Measurements from ENCODE around the gene SLC5A2. TPM values are rescaled to one million over a fixed set of nuclear protein-coding genes. Genes with fewer than 3 reads are reported as not detected.

SLC5A2 gene
- total RNA-seq, 2 experiments from 2014 or later = not detected

DNA sequence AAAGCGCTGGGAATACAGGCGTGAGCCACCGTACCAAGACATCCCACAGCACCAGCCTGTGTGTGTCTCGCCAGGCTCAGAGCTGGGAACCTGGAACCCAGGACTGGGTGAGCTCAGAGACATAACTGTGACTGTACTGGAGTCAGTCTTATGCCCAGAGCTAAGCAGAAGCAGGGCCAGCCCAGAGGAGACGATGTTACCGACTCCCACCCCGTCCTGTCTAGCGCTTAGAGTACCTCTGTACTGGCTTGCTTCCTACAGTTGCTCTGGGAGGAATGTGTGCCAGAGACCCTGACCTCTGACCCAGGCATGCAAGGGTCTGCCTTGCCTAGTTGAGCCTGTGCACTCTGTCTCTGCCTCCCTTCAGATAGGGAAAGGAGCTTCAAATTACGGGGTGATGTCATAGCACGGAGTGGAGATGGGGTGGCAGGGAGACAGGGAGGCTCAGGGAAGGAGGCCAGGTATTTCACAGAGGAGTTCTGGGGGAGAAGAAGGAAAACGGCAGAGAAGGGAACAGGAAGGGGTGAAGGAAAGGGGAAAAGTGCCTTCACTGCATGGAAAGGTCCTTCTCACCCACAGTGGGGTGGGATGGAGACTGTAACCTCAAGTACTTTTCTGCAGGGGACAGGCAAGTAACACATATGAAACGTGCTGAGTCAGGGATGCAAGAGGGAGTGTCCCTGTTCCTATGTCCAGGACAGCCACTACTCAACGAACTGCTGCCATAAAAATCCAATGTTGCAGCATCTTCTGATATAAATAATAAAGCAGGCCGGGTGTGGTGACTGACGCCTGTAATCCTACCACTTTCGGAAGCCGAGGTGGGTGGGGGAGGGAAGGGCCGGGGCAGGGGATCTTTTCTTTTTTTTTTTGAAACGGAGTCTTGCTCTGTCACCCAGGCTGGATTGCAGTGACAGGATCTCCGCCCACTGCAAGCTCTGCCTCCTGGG lies 29.4 kb upstream of the SLC5A2 start:
- Mint-ChIP-seq H3K4me1 (peaks cover 49% of the 10 kb centered on the region), H3K27ac (no peak overlapping the region), H3K27me3 (no peaks in the 10 kb centered on the region), H3K9me3 (ENCODE audit: low read depth) (no peaks in the 10 kb centered on the region), H3K36me3 (peaks cover 19% of the 10 kb centered on the region), H3K4me3 (no peak overlapping the region)
- no peak for DNase-seq
- no peak for ATAC-seq
- CTCF ChIA-PET = interaction anchor here (1.2 to 1.3 kb wide), 2 partner anchors 11 to 55 kb away, joined by 3 to 5 read pairs; partner anchors contain the start of gene ZNF843

DNA sequence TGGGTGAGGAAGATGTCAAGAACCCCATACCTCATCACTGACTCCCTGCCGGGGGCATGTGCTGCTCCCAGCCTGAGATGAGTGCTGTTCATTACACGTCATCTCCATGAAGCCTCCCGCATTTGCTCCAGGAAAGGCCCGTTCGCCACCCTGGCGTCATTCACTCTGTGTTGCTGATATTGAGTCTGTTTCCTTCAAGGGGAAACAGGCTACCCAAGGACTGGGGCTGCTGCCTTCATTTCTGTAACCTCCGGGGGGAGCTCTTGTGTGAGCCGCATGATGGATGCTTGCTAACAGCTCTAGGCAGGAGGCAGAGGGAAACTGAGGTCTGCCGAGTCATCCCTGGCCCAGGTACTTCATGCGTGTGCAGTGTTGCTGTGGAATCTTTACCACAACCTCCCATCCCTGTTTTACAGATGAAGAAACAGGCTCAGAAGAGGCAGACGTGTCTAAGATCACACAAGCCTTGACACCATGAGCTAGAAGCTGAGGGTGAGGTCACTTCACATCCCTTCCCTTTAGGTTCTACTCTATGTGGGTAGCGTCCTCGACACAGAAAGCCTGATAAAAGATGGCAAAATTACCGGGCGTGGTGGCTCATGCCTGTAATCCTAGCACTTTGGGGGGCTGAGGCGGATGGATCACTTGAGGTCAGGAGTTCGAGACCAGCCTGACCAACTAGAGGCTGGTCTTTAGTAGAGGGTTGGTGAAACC lies 27.2 kb upstream of the SLC5A2 start:
- Mint-ChIP-seq H3K4me1 (peaks cover 58% of the 10 kb centered on the region), H3K9me3 (ENCODE audit: low read depth) (no peaks in the 10 kb centered on the region), H3K27ac (peak overlapping the region; percentile 31), H3K27me3 (no peaks in the 10 kb centered on the region), H3K36me3 (peaks cover 19% of the 10 kb centered on the region), H3K4me3 (no peak overlapping the region)
- CTCF ChIA-PET = interaction anchor here (0.6 to 7.9 kb wide), 14 partner anchors 10 to 612 kb away, joined by 3 to 74 read pairs (median 3); partner anchors contain the start of genes PYCARD and ZNF843
- ATAC-seq = no peak
- DNase-seq = peak; percentile 59

GRCh38 chr16:31456988-31457360 lies 25.9 kb upstream of the SLC5A2 start:
- ATAC-seq (no peak), DNase-seq (no peak)
- Mint-ChIP-seq H3K27me3 (no peaks in the 10 kb centered on the region), H3K36me3 (peaks cover 19% of the 10 kb centered on the region), H3K4me3 (peak overlapping the region; percentile 89), H3K4me1 (peaks cover 57% of the 10 kb centered on the region), H3K27ac (peak overlapping the region; percentile 40), H3K9me3 (ENCODE audit: low read depth) (no peaks in the 10 kb centered on the region)
- CTCF ChIA-PET = interaction anchor here (0.8 to 7.9 kb wide), 6 partner anchors 14 to 613 kb away, joined by 3 to 74 read pairs (median 4); partner anchors contain the start of genes PYCARD and ZNF843

DNA sequence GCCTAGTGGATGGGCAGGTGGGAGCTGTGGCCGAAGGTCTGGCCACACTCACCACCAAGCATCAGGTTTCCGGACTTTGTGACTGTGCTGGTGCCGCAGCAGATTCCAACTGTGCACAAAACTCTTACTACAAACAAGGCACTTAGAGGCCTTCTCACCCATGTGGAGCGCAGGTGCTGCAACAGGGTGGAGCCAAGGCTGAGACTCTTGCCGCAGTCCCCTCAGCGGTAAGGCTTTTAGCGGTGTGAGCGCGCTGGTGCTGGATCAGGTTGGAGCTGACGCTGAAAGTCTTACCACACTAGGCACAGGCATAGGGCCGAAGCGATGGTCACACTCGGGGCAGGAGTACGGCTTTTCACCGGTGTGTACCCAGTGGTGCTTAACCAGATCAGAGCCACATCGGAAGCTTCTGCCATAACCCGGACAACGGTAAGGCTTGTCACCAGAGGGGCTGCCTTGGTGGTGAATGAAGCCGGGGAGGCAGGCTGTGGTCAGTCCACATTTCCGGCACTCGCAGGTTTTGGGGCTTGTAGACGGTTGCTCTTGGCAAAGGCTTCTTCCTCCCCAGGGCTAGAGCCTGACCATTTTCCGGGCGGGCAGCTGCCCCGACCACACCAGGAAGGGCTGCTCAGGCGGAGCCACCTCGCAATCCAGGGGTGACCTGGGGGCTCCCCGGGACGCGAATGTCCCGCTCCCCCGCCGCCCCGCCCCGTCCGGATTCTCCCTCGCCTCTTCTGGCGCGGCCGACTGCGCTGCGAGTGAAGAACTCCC lies 24.7 kb upstream of the SLC5A2 start:
- CTCF ChIA-PET = interaction anchor here (0.6 to 7.9 kb wide), 20 partner anchors 10 to 419 kb away, joined by 3 to 74 read pairs (median 4); partner anchors contain the start of genes PYDC1, RUSF1, ZNF267 and ZNF843
- Mint-ChIP-seq H3K27me3 (no peaks in the 10 kb centered on the region), H3K36me3 (peaks cover 22% of the 10 kb centered on the region), H3K4me1 (peaks cover 52% of the 10 kb centered on the region), H3K27ac (peak overlapping the region; percentile 95), H3K4me3 (peak overlapping the region; percentile 89), H3K9me3 (ENCODE audit: low read depth) (no peaks in the 10 kb centered on the region)
- DNase-seq = peak; percentile 92
- ATAC-seq = peak; percentile 16

- Mint-ChIP-seq H3K9me3 (ENCODE audit: low read depth) (no peaks in the 10 kb centered on the region), H3K27ac (peak within 1 kb of the TSS; percentile 95)
- ATAC-seq = peak; percentile 73
Measured at GRCh38 chr16:31458844-31459686, 23.9 kb upstream of the SLC5A2 start, which contains the start of gene ARMC5. ARMC5 (plus strand) TSS chr16:31459501; CDS start chr16:31459525, 24 bp downstream.

DNA sequence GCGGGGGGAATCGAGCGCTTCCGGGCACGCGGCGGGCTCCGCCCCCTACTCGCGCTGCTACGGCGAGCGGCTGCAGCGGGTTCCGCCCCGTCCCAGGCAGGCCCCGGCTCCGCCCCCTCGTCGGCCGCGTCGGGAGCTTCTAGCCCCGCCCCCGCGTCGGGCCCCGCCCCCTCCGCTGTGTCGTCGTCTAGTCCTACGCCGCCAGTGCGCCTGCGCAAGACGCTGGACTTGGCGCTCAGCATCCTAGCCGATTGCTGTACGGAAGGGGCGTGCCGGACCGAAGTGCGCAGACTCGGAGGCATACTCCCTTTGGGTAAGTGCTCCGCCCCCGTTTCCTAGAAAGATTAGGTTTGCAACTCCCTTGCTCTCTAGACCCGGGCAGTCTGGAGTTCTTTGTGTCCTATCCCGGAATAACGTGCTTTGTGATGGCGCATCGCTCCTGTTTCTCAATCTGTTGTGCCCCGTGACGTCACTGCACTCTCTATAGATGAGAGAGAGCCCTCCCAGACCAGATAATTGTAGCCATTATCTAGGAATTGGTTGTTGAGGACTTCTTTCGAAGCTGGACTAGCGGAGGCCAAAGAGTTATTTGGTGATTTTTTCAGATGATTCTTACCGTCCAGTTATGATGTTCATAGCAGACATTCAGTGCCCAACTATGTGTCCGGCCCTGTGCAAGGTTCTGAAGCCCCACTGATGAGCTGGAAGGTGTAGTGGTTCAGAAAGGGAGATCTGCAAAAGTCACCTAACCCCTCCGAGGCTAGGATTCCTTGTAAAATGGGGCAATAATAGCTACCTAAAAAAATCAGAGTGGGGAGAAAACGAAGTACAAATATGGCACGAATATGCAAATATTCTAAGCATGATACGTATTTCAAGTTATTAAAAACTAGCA lies 23.0 kb upstream of the SLC5A2 start:
- CTCF ChIA-PET = interaction anchor here (0.6 to 7.9 kb wide), 28 partner anchors 9 to 525 kb away, joined by 3 to 74 read pairs (median 4); partner anchors contain the start of genes FUS, ITGAX, KAT8 and RUSF1
- ATAC-seq (peak; percentile 78), DNase-seq (peak; percentile 100)
- Mint-ChIP-seq H3K27me3 (no peaks in the 10 kb centered on the region), H3K9me3 (ENCODE audit: low read depth) (no peaks in the 10 kb centered on the region), H3K4me1 (peaks cover 46% of the 10 kb centered on the region), H3K36me3 (peaks cover 27% of the 10 kb centered on the region), H3K4me3 (peak overlapping the region; percentile 89), H3K27ac (peak overlapping the region; percentile 95)

More at GRCh38 chr16:31458844-31459686, 23.9 kb upstream of the SLC5A2 start, which contains the start of gene ARMC5:
- peaks cover 26% of the 10 kb centered on the region for H3K36me3 Mint-ChIP-seq
- CTCF ChIA-PET = interaction anchor here (0.6 to 7.9 kb wide), 18 partner anchors 10 to 419 kb away, joined by 3 to 74 read pairs (median 4); partner anchors contain the start of genes PYDC1, RUSF1, ZNF267 and ZNF843
- no peaks in the 10 kb centered on the region for H3K27me3 Mint-ChIP-seq
- peak within 1 kb of the TSS; percentile 89 for H3K4me3 Mint-ChIP-seq
- peak; percentile 99 for DNase-seq
- H3K4me1 Mint-ChIP-seq = peaks cover 47% of the 10 kb centered on the region

DNA sequence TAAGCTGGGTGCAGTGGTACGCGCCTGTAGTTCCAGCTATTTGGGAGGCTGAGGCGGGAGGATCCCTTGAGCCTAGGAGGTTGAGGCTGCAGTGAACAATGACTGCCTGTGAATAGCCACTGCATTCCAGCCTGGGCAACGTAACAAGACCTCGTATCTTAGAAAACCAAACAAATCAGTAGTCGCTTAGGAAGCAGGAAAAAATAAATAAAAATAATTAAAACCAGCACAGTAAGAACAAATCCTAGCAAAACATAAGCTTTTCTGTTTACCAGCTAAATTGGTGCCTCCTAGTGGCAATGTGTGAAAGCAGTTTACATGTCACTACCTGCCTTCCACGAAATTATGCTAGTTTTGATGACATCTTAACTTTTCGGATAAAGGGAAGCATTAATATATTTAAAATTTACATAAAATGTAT lies 22.3 kb upstream of the SLC5A2 start:
- Mint-ChIP-seq H3K27me3 (no peaks in the 10 kb centered on the region), H3K36me3 (peaks cover 29% of the 10 kb centered on the region), H3K4me1 (peaks cover 39% of the 10 kb centered on the region), H3K9me3 (ENCODE audit: low read depth) (no peaks in the 10 kb centered on the region), H3K27ac (peak overlapping the region; percentile 92), H3K4me3 (peak overlapping the region; percentile 85)
- CTCF ChIA-PET = interaction anchor here (0.7 to 7.9 kb wide), 22 partner anchors 9 to 525 kb away, joined by 3 to 74 read pairs (median 5); partner anchors contain the start of genes FUS, ITGAX, KAT8 and RUSF1
- DNase-seq (no peak), ATAC-seq (no peak)

GRCh38 chr16:31461201-31461920 lies 21.6 kb upstream of the SLC5A2 start:
- Mint-ChIP-seq H3K4me1 (peaks cover 33% of the 10 kb centered on the region), H3K4me3 (peak overlapping the region; percentile 3), H3K36me3 (peaks cover 28% of the 10 kb centered on the region), H3K27ac (peak overlapping the region; percentile 76), H3K9me3 (ENCODE audit: low read depth) (no peaks in the 10 kb centered on the region), H3K27me3 (no peaks in the 10 kb centered on the region)
- CTCF ChIA-PET = interaction anchor here (0.7 to 7.9 kb wide), 19 partner anchors 8 to 526 kb away, joined by 3 to 74 read pairs (median 6); partner anchors contain the start of genes FUS, ITGAX, KAT8 and RUSF1
- DNase-seq (no peak), ATAC-seq (no peak)

DNA sequence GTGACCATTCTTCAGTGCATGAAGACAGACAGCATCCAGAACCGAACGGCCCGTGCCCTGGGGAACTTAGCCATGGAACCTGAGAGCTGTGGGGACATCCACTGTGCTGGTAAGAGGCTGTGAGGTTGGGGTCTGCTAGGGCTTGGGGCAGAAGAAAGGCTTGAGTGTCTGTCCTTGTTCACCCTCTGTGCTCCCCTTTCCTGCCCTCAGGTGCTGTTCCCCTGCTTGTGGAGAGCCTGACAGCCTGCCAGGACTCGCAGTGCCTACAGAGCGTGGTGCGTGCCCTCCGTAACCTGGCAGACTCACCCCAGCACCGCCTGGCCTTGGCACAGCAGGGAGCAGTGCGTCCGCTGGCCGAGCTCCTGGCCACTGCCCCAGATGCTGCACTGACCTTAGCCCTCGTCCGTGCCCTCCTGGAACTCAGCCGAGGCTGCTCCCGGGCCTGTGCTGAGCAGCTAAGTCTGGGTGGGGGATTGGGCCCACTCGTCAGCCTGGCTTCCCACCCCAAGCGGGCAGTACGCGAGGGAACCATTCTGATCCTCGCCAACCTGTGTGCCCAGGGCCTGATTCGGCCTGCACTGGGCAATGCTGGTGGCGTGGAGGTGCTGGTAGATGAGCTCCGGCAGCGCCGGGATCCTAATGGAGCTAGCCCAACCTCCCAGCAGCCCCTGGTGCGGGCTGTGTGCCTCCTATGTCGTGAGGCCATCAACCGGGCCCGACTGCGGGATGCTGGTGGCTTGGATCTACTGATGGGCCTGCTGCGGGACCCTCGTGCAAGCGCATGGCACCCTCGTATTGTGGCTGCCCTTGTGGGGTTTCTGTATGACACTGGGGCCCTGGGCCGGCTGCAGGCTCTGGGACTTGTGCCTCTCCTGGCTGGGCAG lies 20.8 kb upstream of the SLC5A2 start:
- Mint-ChIP-seq H3K27me3 (no peaks in the 10 kb centered on the region), H3K9me3 (ENCODE audit: low read depth) (no peaks in the 10 kb centered on the region), H3K4me3 (no peak overlapping the region), H3K27ac (no peak overlapping the region), H3K4me1 (peaks cover 32% of the 10 kb centered on the region), H3K36me3 (peaks cover 24% of the 10 kb centered on the region)
- CTCF ChIA-PET = interaction anchor here (2.3 to 7.9 kb wide), 3 partner anchors 14 to 405 kb away, joined by 8 to 74 read pairs (median 36); a partner anchor contains a TSS
- DNase-seq (no peak), ATAC-seq (no peak)

All from activated CD8-positive, alpha-beta memory T cell treated with anti-CD3 and anti-CD28 coated beads, Interleukin-2, amount 10 ng/mL, durations not matched to agents 7 days and 5 days (primary cell).